ENCODE results near the gene MRC2.

Gene MRC2

GRCh38 chr17:62703261-62703775 lies 75.8 kb downstream of the MRC2 start:
- no peak for DNase-seq (ENCODE audit: low read depth)

GRCh38 chr17:62703776-62704380 lies 76.4 kb downstream of the MRC2 start:
- no peak for DNase-seq (ENCODE audit: low read depth)

GRCh38 chr17:62704381-62704971 lies 77.0 kb downstream of the MRC2 start:
- no peak for DNase-seq (ENCODE audit: low read depth)

DNA sequence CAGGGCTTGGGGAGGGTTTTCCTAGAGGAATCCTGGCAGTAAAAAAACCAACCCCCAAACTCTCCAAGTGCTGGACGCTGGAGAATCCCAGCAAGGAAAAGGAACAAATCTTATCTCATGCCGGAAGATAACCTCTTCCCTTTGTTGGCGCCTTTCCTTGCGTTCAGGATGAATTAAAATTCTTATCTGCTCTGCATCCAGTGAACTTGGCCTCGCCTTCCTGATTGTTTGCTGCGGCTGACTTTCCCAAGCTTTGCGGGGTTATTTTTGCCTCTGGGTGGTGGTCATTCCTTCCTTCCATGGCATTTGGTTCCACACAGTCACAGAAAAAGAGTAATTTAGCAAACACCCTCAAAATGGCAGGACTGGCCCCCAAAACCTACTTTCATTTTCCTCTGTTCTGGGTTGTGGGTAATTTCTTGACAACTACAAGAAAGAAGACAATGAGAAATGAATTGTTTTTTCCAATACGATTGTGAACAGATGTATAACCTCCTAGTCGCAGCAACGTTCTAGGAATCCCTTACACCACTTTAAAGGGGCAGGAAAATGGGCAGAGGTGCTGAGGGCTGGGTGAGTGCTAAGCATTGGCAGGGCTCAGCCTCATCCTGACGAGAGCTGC lies 77.8 kb downstream of the MRC2 start:
- DNase-seq (ENCODE audit: low read depth) = no peak

- no peak for DNase-seq (ENCODE audit: low read depth)
These were observed 78.5 kb downstream of the MRC2 start for GRCh38 chr17:62705778-62706597.

- no peak for DNase-seq (ENCODE audit: low read depth)
These were observed 79.3 kb downstream of the MRC2 start for GRCh38 chr17:62706598-62707424.

GRCh38 chr17:62707425-62707739 lies 79.9 kb downstream of the MRC2 start:
- DNase-seq (ENCODE audit: low read depth) = no peak

GRCh38 chr17:62708587-62708986 lies 81.1 kb downstream of the MRC2 start:
- DNase-seq (ENCODE audit: low read depth) = no peak

DNA sequence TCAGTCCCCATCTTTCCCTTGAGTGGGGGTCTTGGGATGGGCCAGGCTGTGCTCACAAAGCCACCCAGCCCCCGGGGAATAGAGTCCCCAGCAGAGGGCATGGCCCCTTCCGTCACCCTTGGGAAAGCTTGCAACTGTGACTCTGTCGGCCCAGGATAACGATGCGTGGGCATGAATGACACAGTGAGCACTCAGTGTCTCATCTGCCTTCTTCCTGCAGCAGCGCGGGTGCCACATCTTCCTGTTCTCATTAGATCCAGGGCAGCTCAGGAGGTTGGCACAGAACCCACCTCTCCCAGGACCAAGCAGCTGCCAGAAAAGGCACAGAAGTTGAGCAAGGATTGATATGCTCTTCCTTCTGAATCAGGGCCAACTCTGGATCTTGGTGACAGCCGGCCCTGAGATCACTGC lies 84.7 kb downstream of the MRC2 start:
- DNase-seq (ENCODE audit: low read depth) = no peak

DNA sequence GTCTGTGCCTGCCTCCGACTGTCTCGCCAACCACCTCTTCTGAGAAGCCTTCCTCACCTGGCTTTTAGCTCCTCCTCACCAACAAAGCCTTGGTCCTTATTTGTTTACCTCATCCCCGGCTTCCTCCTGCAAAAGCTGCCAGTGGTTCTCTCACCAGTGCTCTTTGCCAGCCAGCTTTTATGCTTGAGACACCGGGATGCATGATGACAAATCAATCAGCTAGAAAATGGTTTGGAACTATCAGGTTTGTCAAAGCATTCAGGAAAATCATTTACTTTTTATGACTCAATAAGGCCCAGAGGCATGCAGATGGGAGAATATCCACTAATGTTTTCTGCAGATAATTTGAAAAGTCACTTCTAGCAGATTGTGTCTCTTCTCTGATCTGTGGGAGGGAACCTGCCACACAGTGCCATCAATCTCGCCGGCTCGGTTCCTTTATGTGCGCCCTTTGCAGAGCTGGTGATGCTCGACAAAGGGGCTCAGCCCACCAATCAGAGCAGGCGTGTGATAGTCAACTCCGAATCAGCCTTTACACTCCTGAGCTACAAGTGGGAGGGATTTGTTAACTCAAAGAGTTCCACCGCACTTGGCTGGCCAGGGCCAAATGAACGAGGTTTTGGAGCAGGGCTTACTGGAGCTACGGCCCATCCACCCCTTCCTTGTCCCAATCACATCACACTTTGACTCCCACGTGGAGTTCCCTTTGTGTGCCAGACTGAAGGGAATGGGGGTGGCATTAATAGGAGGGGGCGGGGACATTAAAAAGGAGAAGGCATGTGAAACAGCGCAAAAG lies 85.8 kb downstream of the MRC2 start:
- DNase-seq (ENCODE audit: low read depth) = no peak

GRCh38 chr17:62714016-62714777 lies 86.7 kb downstream of the MRC2 start:
- peak; percentile 31 for DNase-seq (ENCODE audit: low read depth)

GRCh38 chr17:62715882-62716390 lies 88.5 kb downstream of the MRC2 start:
- DNase-seq (ENCODE audit: low read depth) = no peak

DNA sequence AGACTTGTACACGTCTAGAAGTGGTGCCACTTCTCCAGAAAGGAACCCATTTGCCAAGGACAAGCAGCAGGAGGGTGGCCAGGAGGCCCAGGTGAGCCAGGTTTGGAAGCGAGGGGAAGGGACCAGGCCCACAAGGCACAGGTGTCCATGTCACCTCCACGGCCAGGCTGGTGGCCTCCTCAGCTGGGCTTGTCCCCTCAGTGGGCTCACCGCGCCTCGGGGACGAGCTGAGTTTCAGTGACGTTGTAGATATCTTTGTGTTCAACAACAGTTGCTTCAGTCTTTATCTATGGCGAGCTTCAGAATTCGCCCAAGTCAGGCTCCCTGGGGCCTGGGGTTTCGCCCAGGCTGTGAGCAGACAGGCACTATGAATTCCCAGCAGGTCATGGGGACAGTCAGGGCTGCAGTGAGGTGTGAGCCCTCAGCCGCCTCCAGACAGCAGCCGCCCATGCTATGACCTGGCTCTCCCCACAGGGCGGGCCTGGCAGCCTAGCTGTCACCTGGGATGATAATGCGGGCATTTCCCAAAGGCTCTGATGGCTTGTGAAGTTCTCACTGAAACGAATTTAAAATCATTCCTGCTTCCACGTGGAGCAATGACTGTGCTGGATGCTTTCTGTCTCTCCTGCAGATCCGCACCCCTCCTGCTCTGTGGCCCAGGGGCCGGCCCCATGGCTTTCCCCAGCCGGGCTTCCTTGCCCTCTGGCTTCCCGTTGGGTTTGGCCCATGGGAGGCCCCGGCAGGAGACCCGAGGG lies 89.5 kb downstream of the MRC2 start:
- DNase-seq (ENCODE audit: low read depth) = no peak

- DNase-seq (ENCODE audit: low read depth) = no peak
These were observed 90.1 kb downstream of the MRC2 start for GRCh38 chr17:62717589-62717855.

GRCh38 chr17:62717889-62718288 lies 90.4 kb downstream of the MRC2 start:
- DNase-seq (ENCODE audit: low read depth) = no peak

DNA sequence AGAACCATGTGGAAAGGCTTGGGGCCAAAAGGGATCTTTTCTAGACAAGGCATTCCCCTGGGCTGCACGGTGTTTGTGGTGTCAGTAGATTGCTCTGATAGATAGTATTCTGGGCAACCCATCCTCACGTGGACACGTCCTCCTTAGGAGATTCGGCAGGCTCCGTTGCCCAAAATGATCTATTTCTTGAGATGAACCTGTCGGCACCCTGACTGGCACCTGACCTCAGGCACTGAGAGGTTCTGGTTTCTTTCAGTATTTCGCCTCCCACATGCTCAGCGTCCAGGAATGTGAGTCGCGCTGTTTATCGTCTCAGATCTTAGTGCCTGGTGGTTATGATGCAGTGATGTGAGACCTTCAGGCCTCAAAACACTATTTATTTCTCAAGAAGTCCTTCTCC lies 91.0 kb downstream of the MRC2 start:
- peak; percentile 49 for DNase-seq (ENCODE audit: low read depth)

DNA sequence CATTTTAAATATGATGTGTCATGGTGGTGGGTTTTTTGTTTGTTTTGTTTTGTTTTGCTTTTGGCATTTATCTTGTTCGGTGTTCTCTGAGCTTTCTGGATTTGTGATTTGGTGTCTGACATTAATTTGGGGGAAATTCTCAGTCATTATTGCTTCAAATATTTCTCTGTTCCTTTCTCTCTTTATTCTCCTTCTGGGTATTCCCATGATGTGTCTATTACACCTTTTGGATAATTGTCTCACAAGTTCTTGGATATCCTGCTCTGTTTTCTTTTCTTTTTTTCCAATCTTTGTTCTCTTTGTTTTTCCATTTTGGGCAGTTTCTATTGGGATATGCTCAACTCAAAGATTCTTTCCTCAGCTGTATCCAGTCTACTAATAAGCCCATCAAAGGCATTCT lies 92.1 kb downstream of the MRC2 start:
- DNase-seq (ENCODE audit: low read depth) = no peak

- no peak for DNase-seq (ENCODE audit: low read depth)
These were observed 92.8 kb downstream of the MRC2 start for GRCh38 chr17:62720126-62720850.

DNA sequence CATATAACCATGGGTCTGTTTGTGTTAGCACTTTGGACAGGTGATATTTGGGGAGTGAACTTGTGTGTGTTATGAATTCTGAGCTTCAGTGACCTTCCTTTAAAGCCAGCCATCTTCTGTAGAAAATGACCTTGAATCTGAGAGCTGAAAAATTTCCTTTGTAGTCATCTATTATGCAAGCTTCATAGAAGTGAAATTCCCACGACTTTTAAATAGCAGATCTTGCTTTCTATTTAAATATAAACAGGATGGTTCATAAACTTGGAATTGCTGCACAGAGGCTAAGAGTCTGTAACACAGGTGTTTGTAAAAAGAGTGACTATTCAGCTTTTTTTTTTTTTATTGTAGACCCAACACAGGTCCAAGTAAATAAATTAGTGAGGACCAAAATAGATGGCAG lies 95.2 kb downstream of the MRC2 start:
- DNase-seq (ENCODE audit: low read depth) = no peak

Measured in non-pigmented ciliary epithelial cell (primary cell).